SK-N-SH (cell line): ENCODE data around the gene RHOT1.

ENCODE experiments used
- CTCF ChIP-seq: fragments of 200-600 bp; sonication (generic); IDR thresholded peaks from 2 replicates; pipeline ENCODE4 v1.6.1; 2017; ENCODE audit warnings: antibody characterized with exemption, mild to moderate bottlenecking, moderate library complexity
- EZH2phosphoT487 ChIP-seq: fragments of 200-600 bp; sonication (generic); IDR thresholded peaks from 2 replicates; pipeline ENCODE4 v1.6.1; 2017; ENCODE audit warnings: low read depth, mixed run types, mild to moderate bottlenecking, antibody characterized with exemption, moderate library complexity, borderline replicate concordance
- MAX ChIP-seq: IDR thresholded peaks from 2 replicates; pipeline ENCODE4 v1.4.0; 2012; ENCODE audit warnings: low read depth
- MXI1 ChIP-seq: IDR thresholded peaks from 2 replicates; pipeline ENCODE4 v1.6.1; 2012; ENCODE audit warnings: mild to moderate bottlenecking, low read depth, low read length, improper control_type of control experiment
- POLR2AphosphoS5 ChIP-seq: IDR thresholded peaks from 2 replicates; pipeline ENCODE4 v1.6.1; 2012; ENCODE audit warnings: low read depth, low read length
- TF ChIP-seq, protein P1 (sequence below): IDR thresholded peaks from 2 replicates; pipeline ENCODE4 v1.6.1; 2012; ENCODE audit warnings: mild to moderate bottlenecking, low read depth, low read length, moderate library complexity
- TF ChIP-seq, protein P2 (sequence below): IDR thresholded peaks from 2 replicates; pipeline ENCODE4 v1.4.0; 2012; ENCODE audit warnings: low read depth, borderline replicate concordance

GRCh38 chr17:32157225-32157624 is 14.9 kb downstream of the RHOT1 start:
- TF ChIP-seq CTCF (no peak), MAX (0 out of 2 replicates have a peak, but pooled peaks have one; percentile 26), EZH2phosphoT487 (no peak), MXI1 (no peak), POLR2AphosphoS5 (no peak)
- TF ChIP-seq, protein P1, sequence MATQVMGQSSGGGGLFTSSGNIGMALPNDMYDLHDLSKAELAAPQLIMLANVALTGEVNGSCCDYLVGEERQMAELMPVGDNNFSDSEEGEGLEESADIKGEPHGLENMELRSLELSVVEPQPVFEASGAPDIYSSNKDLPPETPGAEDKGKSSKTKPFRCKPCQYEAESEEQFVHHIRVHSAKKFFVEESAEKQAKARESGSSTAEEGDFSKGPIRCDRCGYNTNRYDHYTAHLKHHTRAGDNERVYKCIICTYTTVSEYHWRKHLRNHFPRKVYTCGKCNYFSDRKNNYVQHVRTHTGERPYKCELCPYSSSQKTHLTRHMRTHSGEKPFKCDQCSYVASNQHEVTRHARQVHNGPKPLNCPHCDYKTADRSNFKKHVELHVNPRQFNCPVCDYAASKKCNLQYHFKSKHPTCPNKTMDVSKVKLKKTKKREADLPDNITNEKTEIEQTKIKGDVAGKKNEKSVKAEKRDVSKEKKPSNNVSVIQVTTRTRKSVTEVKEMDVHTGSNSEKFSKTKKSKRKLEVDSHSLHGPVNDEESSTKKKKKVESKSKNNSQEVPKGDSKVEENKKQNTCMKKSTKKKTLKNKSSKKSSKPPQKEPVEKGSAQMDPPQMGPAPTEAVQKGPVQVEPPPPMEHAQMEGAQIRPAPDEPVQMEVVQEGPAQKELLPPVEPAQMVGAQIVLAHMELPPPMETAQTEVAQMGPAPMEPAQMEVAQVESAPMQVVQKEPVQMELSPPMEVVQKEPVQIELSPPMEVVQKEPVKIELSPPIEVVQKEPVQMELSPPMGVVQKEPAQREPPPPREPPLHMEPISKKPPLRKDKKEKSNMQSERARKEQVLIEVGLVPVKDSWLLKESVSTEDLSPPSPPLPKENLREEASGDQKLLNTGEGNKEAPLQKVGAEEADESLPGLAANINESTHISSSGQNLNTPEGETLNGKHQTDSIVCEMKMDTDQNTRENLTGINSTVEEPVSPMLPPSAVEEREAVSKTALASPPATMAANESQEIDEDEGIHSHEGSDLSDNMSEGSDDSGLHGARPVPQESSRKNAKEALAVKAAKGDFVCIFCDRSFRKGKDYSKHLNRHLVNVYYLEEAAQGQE = no peak
- TF ChIP-seq, protein P2, sequence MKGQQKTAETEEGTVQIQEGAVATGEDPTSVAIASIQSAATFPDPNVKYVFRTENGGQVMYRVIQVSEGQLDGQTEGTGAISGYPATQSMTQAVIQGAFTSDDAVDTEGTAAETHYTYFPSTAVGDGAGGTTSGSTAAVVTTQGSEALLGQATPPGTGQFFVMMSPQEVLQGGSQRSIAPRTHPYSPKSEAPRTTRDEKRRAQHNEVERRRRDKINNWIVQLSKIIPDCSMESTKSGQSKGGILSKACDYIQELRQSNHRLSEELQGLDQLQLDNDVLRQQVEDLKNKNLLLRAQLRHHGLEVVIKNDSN = no peak
